ENCODE data around the gene TRAPPC10. TPM values are rescaled to one million over a fixed set of nuclear protein-coding genes. Genes with fewer than 3 reads are reported as not detected.

Gene TRAPPC10
- total RNA-seq, 1 donor from 2014 or later, result 21.4 TPM

DNA sequence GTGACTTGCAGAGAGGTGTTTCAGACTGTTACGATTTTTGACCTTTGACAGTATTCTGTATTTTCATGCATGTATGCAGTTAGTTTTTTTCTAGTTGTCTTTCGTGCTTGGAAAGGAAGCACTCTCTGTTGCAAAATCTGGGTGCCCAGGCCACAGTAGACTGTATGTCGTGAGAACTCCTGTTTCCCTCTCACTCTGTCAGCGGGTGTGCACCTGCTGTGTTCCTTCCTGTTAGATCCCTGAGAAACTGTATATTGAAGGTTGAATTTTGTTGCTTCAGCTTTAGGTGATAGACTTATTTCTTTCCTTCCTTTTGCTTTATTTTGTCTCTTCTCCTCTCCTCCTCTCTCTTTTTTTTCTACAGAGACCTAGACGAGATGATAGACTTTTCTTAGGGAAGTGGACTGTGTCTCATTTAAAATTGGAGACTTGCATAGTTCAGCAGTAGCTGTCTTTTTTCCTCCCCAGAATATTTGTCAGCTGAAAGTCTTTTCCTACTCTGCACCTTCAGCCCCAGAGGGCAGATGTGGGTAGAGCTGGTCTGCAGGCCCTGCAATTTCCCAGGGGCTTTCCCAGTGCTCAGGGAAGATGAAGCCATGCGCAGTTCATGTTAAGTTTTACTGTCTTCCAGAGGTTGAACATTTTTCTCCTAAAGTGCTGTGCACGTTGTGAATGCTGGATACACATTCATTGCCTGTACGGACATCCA is 1.4 kb downstream of the TRAPPC10 start:
- DNase-seq, result no peak
- peaks cover 65% of the 10 kb centered on the region for H3K4me1 ChIP-seq
- H3K36me3 ChIP-seq, result no peaks in the 10 kb centered on the region
- H3K27ac ChIP-seq (replicated peaks), result peak overlapping the region; percentile 98
- peak overlapping the region; percentile 98 for H3K4me3 ChIP-seq
- no peaks in the 10 kb centered on the region for H3K27me3 ChIP-seq (ENCODE audit: low read depth)
- TF ChIP-seq, protein P1, sequence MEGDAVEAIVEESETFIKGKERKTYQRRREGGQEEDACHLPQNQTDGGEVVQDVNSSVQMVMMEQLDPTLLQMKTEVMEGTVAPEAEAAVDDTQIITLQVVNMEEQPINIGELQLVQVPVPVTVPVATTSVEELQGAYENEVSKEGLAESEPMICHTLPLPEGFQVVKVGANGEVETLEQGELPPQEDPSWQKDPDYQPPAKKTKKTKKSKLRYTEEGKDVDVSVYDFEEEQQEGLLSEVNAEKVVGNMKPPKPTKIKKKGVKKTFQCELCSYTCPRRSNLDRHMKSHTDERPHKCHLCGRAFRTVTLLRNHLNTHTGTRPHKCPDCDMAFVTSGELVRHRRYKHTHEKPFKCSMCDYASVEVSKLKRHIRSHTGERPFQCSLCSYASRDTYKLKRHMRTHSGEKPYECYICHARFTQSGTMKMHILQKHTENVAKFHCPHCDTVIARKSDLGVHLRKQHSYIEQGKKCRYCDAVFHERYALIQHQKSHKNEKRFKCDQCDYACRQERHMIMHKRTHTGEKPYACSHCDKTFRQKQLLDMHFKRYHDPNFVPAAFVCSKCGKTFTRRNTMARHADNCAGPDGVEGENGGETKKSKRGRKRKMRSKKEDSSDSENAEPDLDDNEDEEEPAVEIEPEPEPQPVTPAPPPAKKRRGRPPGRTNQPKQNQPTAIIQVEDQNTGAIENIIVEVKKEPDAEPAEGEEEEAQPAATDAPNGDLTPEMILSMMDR (IDR thresholded peaks at IDR 0.05; ENCODE audit: borderline replicate concordance), result no peak
- intact Hi-C loops (cut with micrococcal nuclease), result no loop called here
- H3K9me3 ChIP-seq (replicated peaks), result no peaks in the 10 kb centered on the region

DNA sequence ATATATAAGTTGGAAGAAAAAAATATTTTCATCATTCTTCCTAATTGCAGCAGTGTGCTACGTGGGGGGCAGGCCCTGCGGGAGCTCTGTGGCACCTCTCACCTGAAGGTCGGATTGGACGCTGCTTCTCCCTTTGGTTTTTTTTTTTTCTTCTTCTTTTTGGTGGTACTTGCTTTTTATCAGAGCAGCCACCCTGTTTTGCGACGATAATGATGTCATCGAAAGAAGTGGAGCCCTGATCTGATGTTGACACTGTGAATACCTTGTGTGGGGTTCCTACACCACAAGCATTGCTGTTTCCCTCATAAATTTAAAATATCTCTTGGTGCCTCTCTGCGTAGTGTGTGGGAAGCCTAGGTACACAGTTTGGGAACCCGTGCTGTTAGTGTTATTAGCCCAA is 5.5 kb downstream of the TRAPPC10 start:
- no peak for DNase-seq
- intact Hi-C loops (cut with micrococcal nuclease), result no loop called here
- H3K27me3 ChIP-seq (ENCODE audit: low read depth), result no peaks in the 10 kb centered on the region
- H3K36me3 ChIP-seq, result no peaks in the 10 kb centered on the region
- no peak overlapping the region for H3K4me3 ChIP-seq
- no peak overlapping the region for H3K27ac ChIP-seq (replicated peaks)
- TF ChIP-seq, protein P1 (IDR thresholded peaks at IDR 0.05; ENCODE audit: borderline replicate concordance), result no peak
- no peaks in the 10 kb centered on the region for H3K9me3 ChIP-seq (replicated peaks)
- peaks cover 92% of the 10 kb centered on the region for H3K4me1 ChIP-seq

DNA sequence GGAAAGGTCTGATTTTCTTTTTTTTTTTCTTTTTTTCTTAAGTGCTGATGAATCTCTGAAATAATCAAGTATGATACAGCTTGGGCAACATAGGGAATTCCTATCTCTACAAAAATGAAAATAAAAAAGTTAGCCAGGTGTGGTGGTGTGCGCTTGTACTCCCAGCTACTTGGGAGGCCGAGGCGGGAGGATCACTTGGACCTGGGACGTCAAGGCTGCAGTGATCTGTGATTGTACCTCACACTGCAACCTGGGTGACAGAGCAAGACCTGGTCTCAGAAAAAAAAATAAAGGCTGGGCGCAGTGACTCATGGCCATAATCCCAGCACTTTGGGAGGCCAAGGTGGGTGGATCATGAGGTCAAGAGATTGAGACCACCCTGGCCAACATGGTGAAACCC is 6.0 kb downstream of the TRAPPC10 start:
- Histone ChIP-seq H3K4me1 (peaks cover 91% of the 10 kb centered on the region), H3K9me3 (replicated peaks) (no peaks in the 10 kb centered on the region), H3K4me3 (no peak overlapping the region), H3K27ac (replicated peaks) (no peak overlapping the region), H3K36me3 (no peaks in the 10 kb centered on the region), H3K27me3 (ENCODE audit: low read depth) (no peaks in the 10 kb centered on the region)
- DNase-seq, result no peak
- intact Hi-C loops (cut with micrococcal nuclease), result no loop called here
- TF ChIP-seq, protein P1 (IDR thresholded peaks at IDR 0.05; ENCODE audit: borderline replicate concordance), result no peak

DNA sequence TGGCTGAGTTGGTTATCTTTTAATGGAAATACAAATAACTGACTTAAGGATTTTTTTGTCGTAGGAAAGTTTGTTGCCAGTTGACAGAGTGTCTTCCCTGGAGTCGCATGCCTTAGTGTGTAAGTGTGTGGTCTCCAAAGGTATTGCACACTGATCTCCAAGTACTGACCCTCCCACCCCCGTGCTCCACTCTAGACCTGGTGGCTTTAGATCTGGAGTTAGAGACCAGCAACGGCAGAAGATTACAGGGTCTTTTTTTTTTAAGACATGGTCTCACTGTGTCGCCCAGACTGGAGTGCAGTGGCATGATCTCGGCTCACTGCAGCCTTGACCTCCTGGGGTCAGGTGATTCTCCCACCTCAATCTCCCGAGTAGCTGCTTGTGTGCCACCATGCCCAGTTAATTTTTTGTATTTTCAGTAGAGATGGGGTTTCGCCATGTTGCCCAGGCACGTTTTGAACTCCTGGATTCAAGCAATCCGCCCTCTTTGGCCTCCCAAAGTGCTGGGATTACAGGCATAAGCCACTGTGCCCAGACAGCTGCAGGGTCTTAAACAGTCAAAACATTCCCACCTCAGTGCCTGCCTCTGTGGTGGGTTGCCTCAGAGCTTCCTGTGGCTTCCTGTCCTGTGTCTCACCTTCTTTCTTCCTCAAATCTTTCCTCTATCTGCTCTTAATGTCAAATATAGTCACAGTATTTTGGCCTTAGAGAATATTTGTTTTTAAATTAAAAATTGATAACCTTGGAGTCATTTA is 6.9 kb downstream of the TRAPPC10 start:
- intact Hi-C loops (cut with micrococcal nuclease), result no loop called here
- Histone ChIP-seq H3K4me3 (no peak overlapping the region), H3K9me3 (replicated peaks) (no peaks in the 10 kb centered on the region), H3K4me1 (peaks cover 89% of the 10 kb centered on the region), H3K27ac (replicated peaks) (peak overlapping the region; percentile 67), H3K27me3 (ENCODE audit: low read depth) (no peaks in the 10 kb centered on the region), H3K36me3 (no peaks in the 10 kb centered on the region)
- TF ChIP-seq, protein P1 (IDR thresholded peaks at IDR 0.05; ENCODE audit: borderline replicate concordance), result no peak
- DNase-seq, result no peak

DNA sequence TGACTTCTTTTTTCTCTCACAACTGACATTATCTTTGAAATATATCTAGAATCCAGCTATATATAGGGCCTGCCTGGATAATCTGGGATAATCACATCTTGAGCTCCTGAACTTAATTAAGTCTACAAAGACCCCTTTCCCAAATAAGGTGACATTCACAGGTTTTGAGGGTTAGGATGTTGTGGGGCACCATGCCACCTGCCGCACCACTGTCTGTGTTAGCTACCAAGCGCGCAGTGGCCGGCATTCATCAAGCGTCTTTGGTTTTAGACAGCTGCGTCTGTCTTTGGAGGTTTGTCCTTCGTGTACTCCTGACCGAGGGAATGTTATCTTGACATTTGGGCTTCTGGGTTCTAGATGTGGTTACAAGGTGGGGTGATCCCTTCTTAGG is 7.5 kb downstream of the TRAPPC10 start:
- H3K27ac ChIP-seq (replicated peaks), result peak overlapping the region; percentile 67
- TF ChIP-seq, protein P1 (IDR thresholded peaks at IDR 0.05; ENCODE audit: borderline replicate concordance), result no peak

More for the DNA sequence above, 7.5 kb downstream of the TRAPPC10 start:
- no peaks in the 10 kb centered on the region for H3K27me3 ChIP-seq (ENCODE audit: low read depth)
- intact Hi-C loops (cut with micrococcal nuclease), result no loop called here
- H3K36me3 ChIP-seq, result no peaks in the 10 kb centered on the region
- no peaks in the 10 kb centered on the region for H3K9me3 ChIP-seq (replicated peaks)
- no peak for DNase-seq
- H3K4me1 ChIP-seq, result peaks cover 89% of the 10 kb centered on the region
- no peak overlapping the region for H3K4me3 ChIP-seq

Data from left ventricle myocardium inferior (tissue), 1 donor.